Duodenal mucosa (tissue), 2 donors: Measurements from ENCODE around the gene TMIGD3.

Source experiments
- H3K27ac ChIP-seq: one replicate; pipeline ENCODE4 v1.7.0; 2013; ENCODE audit warnings: low read depth, low read length
- H3K27me3 ChIP-seq, 2 donors: one replicate each; pipeline ENCODE4 v1.7.0; 2013; ENCODE audit warnings: low read length in 2 of 2, control low read depth in 1 of 2; ENCODE audit not compliant: insufficient read depth in 2 of 2, control insufficient read depth in 1 of 2
- H3K36me3 ChIP-seq, 2 donors: one replicate each; pipeline ENCODE4 v1.7.0; 2013; ENCODE audit warnings: low read length in 2 of 2, control low read depth in 1 of 2; ENCODE audit not compliant: insufficient read depth in 2 of 2, control insufficient read depth in 1 of 2
- H3K4me1 ChIP-seq, 2 donors: one replicate each; pipeline ENCODE4 v1.7.0; 2013; ENCODE audit warnings: low read length in 2 of 2, control low read depth in 1 of 2; ENCODE audit not compliant: insufficient read depth in 2 of 2, control insufficient read depth in 1 of 2
- H3K4me3 ChIP-seq, 2 donors: one replicate each; pipeline ENCODE4 v1.7.0; 2013; ENCODE audit warnings: low read length in 2 of 2, low read depth in 1 of 2
- H3K9ac ChIP-seq, 2 donors: one replicate each; pipeline ENCODE4 v1.7.0; 2013; ENCODE audit warnings: low read length in 2 of 2, low read depth in 1 of 2
- H3K9me3 ChIP-seq, 2 donors: one replicate each; pipeline ENCODE4 v1.7.0; 2013; ENCODE audit warnings: low read length in 2 of 2, control low read depth in 1 of 2; ENCODE audit not compliant: control insufficient read depth in 1 of 2

TMIGD3 gene

DNA sequence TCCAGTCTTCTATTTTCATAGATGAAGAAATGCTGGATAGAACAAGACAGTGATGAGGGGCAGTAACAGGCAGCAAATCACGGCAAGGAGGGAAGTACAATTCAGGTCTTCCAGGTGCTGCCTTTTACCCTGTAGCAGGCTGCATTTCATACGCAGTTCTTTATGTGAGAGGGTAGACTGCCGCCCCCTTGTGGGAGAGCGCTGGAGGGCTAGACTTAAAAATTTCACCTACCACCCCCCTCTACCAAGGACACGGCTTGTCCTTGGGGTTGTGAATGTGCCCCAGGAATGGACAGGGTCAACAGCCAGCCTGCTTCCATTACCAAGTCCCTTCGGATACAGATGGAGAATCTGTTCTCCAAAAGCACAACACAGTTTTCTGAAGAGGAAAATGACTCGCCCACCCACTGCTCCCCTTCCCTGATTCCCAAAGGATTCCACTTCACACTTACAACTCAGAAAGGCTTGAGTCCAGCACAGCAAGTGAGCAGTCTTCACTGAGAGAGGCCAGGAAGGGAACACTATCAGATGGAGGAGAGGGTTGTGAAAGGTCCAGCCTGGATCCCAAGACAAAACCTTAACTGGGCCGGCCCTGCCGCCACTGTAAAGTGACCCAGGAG lies 61.8 kb downstream of the TMIGD3 start:
- Histone ChIP-seq H3K36me3 (peaks cover 48 to 74% of the 10 kb centered on the region in 2 donors), H3K27me3 (no peaks in the 10 kb centered on the region), H3K27ac (no peak overlapping the region), H3K4me1 (peaks cover 4 to 7% of the 10 kb centered on the region in 2 donors), H3K4me3 (no peak overlapping the region), H3K9me3 (no peaks in the 10 kb centered on the region), H3K9ac (no peak overlapping the region)

DNA sequence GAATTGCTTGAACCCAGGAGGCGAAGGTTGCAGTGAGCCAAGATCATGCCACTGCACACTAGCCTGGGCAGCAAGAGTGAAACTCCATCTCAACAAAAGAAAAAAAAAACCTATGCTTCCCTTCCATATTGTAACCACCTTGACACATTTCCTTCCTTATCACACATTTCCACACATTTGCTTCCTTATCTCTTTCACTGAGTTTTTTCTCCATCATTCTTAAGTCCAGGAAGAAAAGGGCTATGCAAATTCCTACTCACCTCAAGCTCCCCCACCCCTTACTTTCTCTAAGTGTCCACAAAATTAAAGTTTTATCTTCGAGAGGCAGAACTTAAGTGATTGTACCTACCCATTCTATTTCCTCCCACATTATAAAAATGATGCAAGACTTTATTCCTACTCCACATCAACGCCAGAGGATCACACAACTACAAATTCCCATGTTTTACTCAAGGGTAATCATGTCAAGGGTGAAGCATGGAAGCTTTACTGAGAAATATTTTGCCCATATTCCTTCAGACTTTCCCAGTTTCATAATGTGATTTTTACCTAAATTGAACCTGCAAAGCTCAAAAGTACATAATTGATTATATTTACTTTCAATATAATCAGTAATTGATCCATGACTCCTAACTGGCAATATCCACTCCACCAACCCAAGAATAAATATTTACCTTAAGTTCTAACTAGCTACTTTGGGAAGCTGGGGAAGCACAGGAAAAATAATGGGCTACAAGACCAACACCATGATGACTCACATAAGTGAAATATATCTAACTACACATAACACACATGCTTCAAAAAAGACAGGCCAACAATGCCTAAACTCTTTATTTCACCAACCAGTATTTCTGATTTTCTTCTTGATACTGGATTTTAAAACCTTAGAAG lies 63.7 kb downstream of the TMIGD3 start:
- no peak overlapping the region for H3K9ac ChIP-seq
- H3K36me3 ChIP-seq: peaks cover 43 to 69% of the 10 kb centered on the region in 2 donors
- H3K9me3 ChIP-seq: no peaks in the 10 kb centered on the region

GRCh38 chr1:111436726-111437125 lies 66.7 kb downstream of the TMIGD3 start:
- H3K4me1 ChIP-seq: no peaks in the 10 kb centered on the region
- H3K9ac ChIP-seq: no peak overlapping the region
- H3K9me3 ChIP-seq: no peaks in the 10 kb centered on the region
- peaks cover 19 to 43% of the 10 kb centered on the region in 2 donors for H3K36me3 ChIP-seq
- H3K4me3 ChIP-seq: no peak overlapping the region
- no peak overlapping the region for H3K27ac ChIP-seq
- no peaks in the 10 kb centered on the region for H3K27me3 ChIP-seq

More for the DNA sequence above, 63.7 kb downstream of the TMIGD3 start:
- H3K4me3 ChIP-seq: no peak overlapping the region
- no peaks in the 10 kb centered on the region for H3K4me1 ChIP-seq
- no peaks in the 10 kb centered on the region for H3K27me3 ChIP-seq
- no peak overlapping the region for H3K27ac ChIP-seq
